OCI-M2 (cell line): ENCODE measurements around the gene ARHGEF3.

Experiments used
- DNase-seq: peaks from one replicate; lab custom pipeline; 2025; ENCODE audit not compliant: unreplicated experiment; lab: John Stamatoyannopoulos, UW

Gene ARHGEF3

DNA sequence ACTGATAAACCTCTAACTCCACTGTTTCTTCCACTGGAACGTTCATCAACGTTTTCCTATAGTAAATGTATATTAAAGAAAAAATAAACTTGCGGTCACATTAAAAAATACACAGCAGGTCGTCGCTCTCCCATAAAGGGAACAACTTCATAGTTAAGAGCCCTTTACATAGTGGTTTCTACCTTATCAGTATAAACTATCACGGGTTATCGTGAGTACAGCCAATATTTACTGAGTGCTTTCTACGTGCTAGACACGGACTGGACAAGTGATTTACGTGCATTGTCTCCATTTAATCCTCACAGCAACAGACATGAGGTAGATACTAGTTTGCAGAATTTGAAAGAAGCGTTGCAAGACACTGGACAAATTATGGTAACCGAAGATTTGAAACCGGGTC, 117.7 kb downstream of the ARHGEF3 start:
- no peak for DNase-seq

DNA sequence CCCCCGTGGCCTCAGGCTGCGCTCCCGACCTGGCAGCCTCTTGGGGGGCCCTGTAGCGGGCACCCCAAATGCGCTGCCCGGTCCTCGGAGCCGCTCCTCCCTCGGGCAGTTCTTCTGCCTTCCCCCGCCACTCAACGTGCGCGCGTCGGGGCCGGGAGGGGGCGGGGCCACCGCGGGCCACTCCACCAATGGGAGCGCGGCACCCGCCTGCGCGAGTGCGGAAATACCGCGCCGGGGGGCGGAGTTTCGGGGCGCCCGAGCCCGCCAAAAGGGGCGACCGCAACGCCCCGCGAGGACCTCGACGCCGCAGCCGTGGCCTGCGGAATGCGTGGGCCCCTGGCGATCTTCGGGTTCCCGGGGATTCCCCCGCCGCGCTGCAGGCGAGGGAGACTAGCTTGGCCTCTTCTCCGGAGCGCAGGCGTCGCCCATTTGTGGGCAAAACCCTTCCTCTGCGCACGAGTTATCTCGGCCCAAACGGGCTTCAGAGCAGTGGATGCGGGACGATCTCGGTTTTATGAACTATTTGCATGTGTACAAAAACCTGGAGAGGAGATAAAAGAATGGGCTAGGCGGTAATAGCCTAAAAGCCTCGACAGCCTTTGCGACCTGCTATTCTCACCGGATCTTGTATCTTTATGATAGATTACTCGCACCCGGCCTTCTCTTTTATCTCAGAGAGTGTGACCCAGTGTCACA, 118.5 kb downstream of the ARHGEF3 start, which contains the start of gene TASOR:
Gene TASOR (minus strand): TSS at position 144 of the 696 bp plus-strand sequence. CDS start 259 bp downstream, outside the sequence.
- DNase-seq, result no peak

DNA sequence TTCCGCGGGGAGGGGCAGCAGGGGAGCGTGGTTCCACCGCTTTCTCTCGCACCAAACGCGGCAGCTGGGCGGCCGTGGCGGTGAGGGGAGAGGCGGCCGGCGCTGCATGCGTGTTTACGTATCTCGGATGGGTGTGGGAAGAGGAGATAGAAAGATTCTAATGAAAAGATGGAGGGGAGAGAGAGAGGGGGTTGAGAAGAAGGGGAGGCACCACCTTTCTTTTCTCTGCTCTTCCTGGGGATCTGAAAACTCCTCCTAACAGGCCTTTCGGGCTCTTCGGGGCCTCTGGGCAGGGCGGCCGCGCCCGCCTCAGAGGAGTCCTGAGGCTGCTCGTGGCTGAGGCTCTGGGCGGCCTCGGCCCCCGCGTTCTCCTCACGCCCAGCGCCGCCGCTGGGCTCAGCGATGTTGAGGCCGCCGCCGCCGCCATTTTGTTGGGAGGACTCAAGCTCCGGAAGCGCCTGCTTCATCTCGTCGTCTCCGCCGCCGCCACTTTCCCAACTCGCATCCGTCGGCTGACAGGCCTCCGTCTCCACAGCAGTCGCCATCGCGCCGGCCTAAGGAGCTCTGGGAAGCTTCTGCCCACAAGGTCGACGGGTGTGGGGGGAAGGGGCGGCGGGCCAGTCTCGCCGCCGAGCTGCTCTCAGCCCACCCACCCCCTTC, 119.2 kb downstream of the ARHGEF3 start:
- no peak for DNase-seq

DNA sequence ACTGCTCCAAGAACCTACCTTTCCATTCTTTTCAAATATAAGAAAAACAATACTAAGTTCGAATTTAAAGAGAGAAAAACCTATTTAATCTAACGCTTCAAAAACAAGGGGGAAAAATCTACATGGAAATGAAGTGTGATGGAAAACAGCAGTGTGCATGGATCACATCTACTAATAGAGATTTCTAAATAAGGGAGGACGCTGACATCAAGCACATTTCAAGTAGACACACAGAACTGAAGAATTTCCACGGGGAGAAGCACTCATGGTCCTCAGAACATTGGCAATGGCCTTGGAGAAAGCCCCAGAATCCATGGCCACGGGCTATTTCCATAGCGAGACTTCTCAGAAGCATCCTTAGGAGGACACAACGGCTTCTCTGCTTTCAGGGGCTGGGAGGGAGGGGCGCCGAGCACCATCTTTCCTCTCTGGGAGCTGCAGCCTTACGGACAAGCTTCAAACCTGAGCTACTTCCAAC, 119.7 kb downstream of the ARHGEF3 start:
- DNase-seq, result no peak

DNA sequence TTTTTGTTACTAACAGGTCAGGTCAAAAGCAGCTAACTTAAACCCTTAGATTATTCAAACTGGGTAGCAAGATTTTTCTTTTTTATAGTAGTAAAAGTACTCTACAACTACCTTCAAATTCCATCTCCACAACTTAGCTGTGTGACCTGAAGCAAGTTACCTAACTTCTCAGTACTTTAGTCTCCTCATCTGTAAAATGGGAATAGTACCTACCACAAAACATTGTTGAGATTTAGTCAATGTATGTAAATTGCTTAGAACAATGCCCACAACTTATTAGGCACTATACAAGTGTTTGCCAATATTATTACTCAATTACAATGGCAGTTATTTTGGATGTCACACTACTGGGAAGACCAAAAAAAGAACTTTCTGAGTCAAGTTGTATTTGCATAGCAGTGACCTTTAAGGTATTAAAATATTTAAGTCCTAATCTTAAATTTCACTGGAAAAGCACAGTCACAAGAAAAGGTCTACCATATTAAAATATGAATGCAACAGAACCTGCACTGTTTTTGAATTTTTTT, 121.6 kb downstream of the ARHGEF3 start:
- no peak for DNase-seq
